Measurements from ENCODE around the gene PRR36. TPM values are rescaled to one million over a fixed set of nuclear protein-coding genes. Genes with fewer than 3 reads are reported as not detected.

Gene PRR36
- total RNA-seq, 1 experiment from 2014 or later: 3.3 TPM

GRCh38 chr19:7820588-7820987, 53.6 kb downstream of the PRR36 start:
- intact Hi-C loops (cut with micrococcal nuclease; ENCODE audit: unreplicated experiment): no loop called here
- no peak for TF ChIP-seq EZH2 (IDR thresholded peaks at IDR 0.05; ENCODE audit: borderline replicate concordance, low read depth, low read length, poor library complexity, severe bottlenecking)
- no peak for TF ChIP-seq CTCF (conservative IDR thresholded peaks at IDR 0.05; ENCODE audit: low read depth, low read length)
- no peaks in the 10 kb centered on the region for H3K36me3 ChIP-seq (ENCODE audit: insufficient read depth, low read length, poor library complexity, severe bottlenecking)
- H3K4me3 ChIP-seq (ENCODE audit: low read depth, low read length, poor library complexity, severe bottlenecking): no peak overlapping the region
- no peak for DNase-seq (ENCODE audit: low spot score)
- H3K27me3 ChIP-seq (replicated peaks; ENCODE audit: insufficient read depth, low read depth, low read length, poor library complexity): no peaks in the 10 kb centered on the region
- peaks cover 4% of the 10 kb centered on the region for H3K9me3 ChIP-seq (ENCODE audit: low read depth, low read length, poor library complexity, severe bottlenecking)
- H3K27ac ChIP-seq (ENCODE audit: low read depth, low read length, poor library complexity, severe bottlenecking): no peak overlapping the region
- ChIA-PET POLR2A (ENCODE audit: low non-redundant PET) (interaction anchor here (0.6 kb wide), 1 partner anchor 124 kb away, joined by 4 read pairs; no protein-coding TSS in a partner anchor), CTCF (no interaction called here)
- H3K4me1 ChIP-seq (ENCODE audit: insufficient read depth, low read length, poor library complexity, severe bottlenecking): no peaks in the 10 kb centered on the region
- BruUV-seq (replicated peaks): no TSS peak

GRCh38 chr19:7819337-7819736, 54.9 kb downstream of the PRR36 start:
- Histone ChIP-seq H3K27ac (ENCODE audit: low read depth, low read length, poor library complexity, severe bottlenecking) (no peak overlapping the region), H3K4me3 (ENCODE audit: low read depth, low read length, poor library complexity, severe bottlenecking) (no peak overlapping the region), H3K36me3 (ENCODE audit: insufficient read depth, low read length, poor library complexity, severe bottlenecking) (no peaks in the 10 kb centered on the region), H3K4me1 (ENCODE audit: insufficient read depth, low read length, poor library complexity, severe bottlenecking) (no peaks in the 10 kb centered on the region), H3K9me3 (ENCODE audit: low read depth, low read length, poor library complexity, severe bottlenecking) (peaks cover 4% of the 10 kb centered on the region), H3K27me3 (replicated peaks; ENCODE audit: insufficient read depth, low read depth, low read length, poor library complexity) (no peaks in the 10 kb centered on the region)
- CTCF ChIA-PET: no interaction called here
- no peak for DNase-seq (ENCODE audit: low spot score)
- no TSS peak for BruUV-seq (replicated peaks)
- TF ChIP-seq EZH2 (IDR thresholded peaks at IDR 0.05; ENCODE audit: borderline replicate concordance, low read depth, low read length, poor library complexity, severe bottlenecking): no peak
- intact Hi-C loops (cut with micrococcal nuclease; ENCODE audit: unreplicated experiment): no loop called here
- POLR2A ChIA-PET (ENCODE audit: low non-redundant PET): no interaction called here

- H3K36me3 ChIP-seq (ENCODE audit: insufficient read depth, low read length, poor library complexity, severe bottlenecking): no peaks in the 10 kb centered on the region
- TF ChIP-seq CTCF (conservative IDR thresholded peaks at IDR 0.05; ENCODE audit: low read depth, low read length) (no peak), EZH2 (IDR thresholded peaks at IDR 0.05; ENCODE audit: borderline replicate concordance, low read depth, low read length, poor library complexity, severe bottlenecking) (no peak)
- intact Hi-C loops (cut with micrococcal nuclease; ENCODE audit: unreplicated experiment): no loop called here
- BruUV-seq (replicated peaks): no TSS peak
- H3K4me1 ChIP-seq (ENCODE audit: insufficient read depth, low read length, poor library complexity, severe bottlenecking): no peaks in the 10 kb centered on the region
- ChIA-PET CTCF (no interaction called here), POLR2A (ENCODE audit: low non-redundant PET) (no interaction called here)
- no peaks in the 10 kb centered on the region for H3K27me3 ChIP-seq (replicated peaks; ENCODE audit: insufficient read depth, low read depth, low read length, poor library complexity)
- DNase-seq (ENCODE audit: low spot score): no peak
- H3K27ac ChIP-seq (ENCODE audit: low read depth, low read length, poor library complexity, severe bottlenecking): no peak overlapping the region
- H3K9me3 ChIP-seq (ENCODE audit: low read depth, low read length, poor library complexity, severe bottlenecking): peaks cover 4% of the 10 kb centered on the region
- H3K4me3 ChIP-seq (ENCODE audit: low read depth, low read length, poor library complexity, severe bottlenecking): no peak overlapping the region
These were observed 55.4 kb downstream of the PRR36 start for GRCh38 chr19:7818806-7819205.

Other genes starting within 250 kb of the PRR36 start
- 46.8 and 50.4 TPM in 2 replicates for gene XAB2, start 244.8 kb downstream of the PRR36 start, total RNA-seq (2021)
- gene PET100, start 244.6 kb downstream of the PRR36 start, total RNA-seq (2021): 129 and 130 TPM in 2 replicates
- gene PCP2, start 240.7 kb downstream of the PRR36 start, total RNA-seq (2021): not detected in 2 replicates
- gene STXBP2, start 237.3 kb downstream of the PRR36 start, total RNA-seq (2021): 49.8 and 60.0 TPM in 2 replicates
- not detected in 2 replicates for gene RETN, start 205.3 kb downstream of the PRR36 start, total RNA-seq (2021)
- gene MCEMP1, start 197.3 kb downstream of the PRR36 start, total RNA-seq (2021): 4.0 and 4.1 TPM in 2 replicates
- 105 and 107 TPM in 2 replicates for gene TRAPPC5, start 193.6 kb downstream of the PRR36 start, total RNA-seq (2021)
- not detected in 2 replicates for gene FCER2, start 172.3 kb downstream of the PRR36 start, total RNA-seq (2021)
- gene CLEC4G, start 142.3 kb downstream of the PRR36 start, total RNA-seq (2021): not detected in 2 replicates
- not detected in 2 replicates for gene CD209, start 126.9 kb downstream of the PRR36 start, total RNA-seq (2021)
- gene CLEC4M, start 111.1 kb downstream of the PRR36 start, total RNA-seq (2021): not detected in 2 replicates
- gene EVI5L, start 44.2 kb downstream of the PRR36 start, total RNA-seq (2021): 4.8 and 8.8 TPM in 2 replicates
- gene LRRC8E, start 14.1 kb upstream of the PRR36 start, total RNA-seq (2021): 0.77 and 0.79 TPM in 2 replicates
- gene MAP2K7, start 29.5 kb upstream of the PRR36 start, total RNA-seq (2021): 46.1 and 46.7 TPM in 2 replicates
- 1.4 and 1.6 TPM in 2 replicates for gene TGFBR3L, start 40.4 kb upstream of the PRR36 start, total RNA-seq (2021)
- 30.2 and 34.4 TPM in 2 replicates for gene SNAPC2, start 45.9 kb upstream of the PRR36 start, total RNA-seq (2021)
- 71.7 and 85.5 TPM in 2 replicates for gene CTXN1, start 51.7 kb upstream of the PRR36 start, total RNA-seq (2021)
- gene TIMM44, start 69.3 kb upstream of the PRR36 start, total RNA-seq (2021): 153 and 169 TPM in 2 replicates
- gene ELAVL1, start 131.3 kb upstream of the PRR36 start, total RNA-seq (2021): 171 and 181 TPM in 2 replicates
- gene CCL25, start 178.4 kb upstream of the PRR36 start, total RNA-seq (2021): not detected in 2 replicates

All from A673 (cell line).